ENCODE results near the gene TECPR1. TPM values are rescaled to one million over a fixed set of nuclear protein-coding genes. Genes with fewer than 3 reads are reported as not detected.

The TECPR1 gene
- total RNA-seq, 4 donors from 2014 or later: 16.1 to 32.4 (median 22.5) TPM

- intact Hi-C loops (cut with DNase I): no loop called here
- no peaks in the 10 kb centered on the region for H3K27me3 ChIP-seq
- peaks cover 12 to 95% (median 90%) of the 10 kb centered on the region in 4 donors for H3K36me3 ChIP-seq
- 92% methylated on average over 10 of the region's 16 CpGs for WGBS
- no peak for DNase-seq (ENCODE audit: extremely low spot score)
- H3K4me1 ChIP-seq: no peaks in the 10 kb centered on the region
- H3K9me3 ChIP-seq: no peaks in the 10 kb centered on the region
- H3K4me3 ChIP-seq: no peak overlapping the region
- no peak overlapping the region for H3K27ac ChIP-seq (replicated peaks in 1 of 4)
- TF ChIP-seq POLR2AphosphoS5 (IDR thresholded peaks at IDR 0.05): no peak
- no peak for TF ChIP-seq CTCF (IDR thresholded peaks at IDR 0.05)
- no peak for TF ChIP-seq POLR2A (IDR thresholded peaks at IDR 0.05; ENCODE audit: low read depth)
- TF ChIP-seq EP300 (IDR thresholded peaks at IDR 0.05): no peak
Measured at GRCh38 chr7:98228801-98229200, 23.2 kb downstream of the TECPR1 start.

GRCh38 chr7:98227939-98228338 is 24.1 kb downstream of the TECPR1 start:
- H3K36me3 ChIP-seq: peaks cover 6 to 95% (median 88%) of the 10 kb centered on the region in 4 donors
- H3K27ac ChIP-seq (replicated peaks in 1 of 4): no peak overlapping the region
- no peaks in the 10 kb centered on the region for H3K9me3 ChIP-seq
- DNase-seq (ENCODE audit: extremely low spot score): no peak
- H3K27me3 ChIP-seq: no peaks in the 10 kb centered on the region
- no peak overlapping the region for H3K4me3 ChIP-seq
- TF ChIP-seq EP300 (IDR thresholded peaks at IDR 0.05) (no peak), CTCF (IDR thresholded peaks at IDR 0.05) (no peak), POLR2A (IDR thresholded peaks at IDR 0.05; ENCODE audit: low read depth) (no peak), POLR2AphosphoS5 (IDR thresholded peaks at IDR 0.05) (no peak)
- H3K4me1 ChIP-seq: no peaks in the 10 kb centered on the region
- intact Hi-C loops (cut with DNase I): no loop called here
- WGBS: 95% methylated on average over 14 of the region's 18 CpGs

GRCh38 chr7:98225913-98226614 is 26.0 kb downstream of the TECPR1 start:
- Histone ChIP-seq H3K27me3 (no peaks in the 10 kb centered on the region), H3K4me1 (no peaks in the 10 kb centered on the region), H3K4me3 (no peak overlapping the region), H3K36me3 (peaks cover 14 to 96% (median 91%) of the 10 kb centered on the region in 4 donors), H3K27ac (replicated peaks in 1 of 4) (no peak overlapping the region), H3K9me3 (no peaks in the 10 kb centered on the region)
- WGBS: 90% methylated on average over 15 of the region's 16 CpGs
- TF ChIP-seq POLR2A (IDR thresholded peaks at IDR 0.05; ENCODE audit: low read depth): no peak
- no peak for TF ChIP-seq CTCF (IDR thresholded peaks at IDR 0.05)
- no peak for TF ChIP-seq EP300 (IDR thresholded peaks at IDR 0.05)
- TF ChIP-seq POLR2AphosphoS5 (IDR thresholded peaks at IDR 0.05): no peak
- DNase-seq (ENCODE audit: extremely low spot score): no peak
- intact Hi-C loops (cut with DNase I): no loop called here

GRCh38 chr7:98224701-98225181 is 27.3 kb downstream of the TECPR1 start:
- Histone ChIP-seq H3K27me3 (no peaks in the 10 kb centered on the region), H3K36me3 (peaks cover 8 to 98% (median 90%) of the 10 kb centered on the region in 4 donors), H3K4me3 (no peak overlapping the region), H3K4me1 (no peaks in the 10 kb centered on the region), H3K9me3 (no peaks in the 10 kb centered on the region), H3K27ac (replicated peaks in 1 of 4) (no peak overlapping the region)
- no peak for TF ChIP-seq POLR2AphosphoS5 (IDR thresholded peaks at IDR 0.05)
- no peak for TF ChIP-seq EP300 (IDR thresholded peaks at IDR 0.05)
- no peak for TF ChIP-seq POLR2A (IDR thresholded peaks at IDR 0.05; ENCODE audit: low read depth)
- no peak for TF ChIP-seq CTCF (IDR thresholded peaks at IDR 0.05)
- WGBS: 91% methylated on average over 15 of the region's 21 CpGs
- intact Hi-C loops (cut with DNase I): no loop called here
- no peak for DNase-seq (ENCODE audit: extremely low spot score)
